Activated CD4-positive, alpha-beta memory T cell treated with anti-CD3 and anti-CD28 coated beads for 36 hours (primary cell): ENCODE data around the gene RBM19. TPM values are rescaled to one million over a fixed set of nuclear protein-coding genes. Genes with fewer than 3 reads are reported as not detected.
"Not testable (repeated sequence)": the region's sequence is repeated elsewhere in the genome, so short reads cannot be mapped to it uniquely, and the experiment has no call there.

ENCODE experiments used
- CTCF ChIA-PET: fragments of 350-600 bp; sonication (Branson Sonifier 250); formaldehyde crosslinking; loops from one replicate; lab custom pipeline; 2021; ENCODE audit warnings: antibody characterized with exemption, inconsistent platforms; lab: Charles Lee
- POLR2A ChIA-PET: fragments of 350-600 bp; sonication (Branson Sonifier 250); formaldehyde crosslinking; loops from one replicate; lab custom pipeline; 2021; ENCODE audit warnings: antibody characterized with exemption; lab: Charles Lee
- DNase-seq: peaks from one replicate; pipeline ENCODE4 v3.0.0-alpha.2; 2020
- H3K27ac Mint-ChIP-seq: one replicate; pipeline ENCODE4 v1.8.0; 2021; ENCODE audit warnings: mixed read lengths
- H3K27me3 Mint-ChIP-seq: one replicate; pipeline ENCODE4 v1.8.0; 2021; ENCODE audit warnings: mixed read lengths
- H3K36me3 Mint-ChIP-seq: one replicate; pipeline ENCODE4 v1.8.0; 2021; ENCODE audit warnings: mixed read lengths
- H3K4me1 Mint-ChIP-seq: one replicate; pipeline ENCODE4 v1.8.0; 2021; ENCODE audit warnings: low read depth, mixed read lengths
- H3K4me3 Mint-ChIP-seq: one replicate; pipeline ENCODE4 v1.8.0; 2021; ENCODE audit warnings: mild to moderate bottlenecking, mixed read lengths
- H3K9me3 Mint-ChIP-seq: one replicate; pipeline ENCODE4 v1.8.0; 2021; ENCODE audit warnings: mixed read lengths
- intact Hi-C: fragments of 100-400 bp; cut with micrococcal nuclease; formaldehyde crosslinking; loops from one replicate; pipeline ENCODE4 v1.15.1; 2023
- total RNA-seq, 2 experiments: library from RNA; stranded (reverse); gene quantifications; one replicate each; pipeline ENCODE4 v1.2.3, GENCODE V29; 2021

The RBM19 gene
- total RNA-seq, 2 experiments from 2014 or later, result 69.6 to 74.1 TPM

DNA sequence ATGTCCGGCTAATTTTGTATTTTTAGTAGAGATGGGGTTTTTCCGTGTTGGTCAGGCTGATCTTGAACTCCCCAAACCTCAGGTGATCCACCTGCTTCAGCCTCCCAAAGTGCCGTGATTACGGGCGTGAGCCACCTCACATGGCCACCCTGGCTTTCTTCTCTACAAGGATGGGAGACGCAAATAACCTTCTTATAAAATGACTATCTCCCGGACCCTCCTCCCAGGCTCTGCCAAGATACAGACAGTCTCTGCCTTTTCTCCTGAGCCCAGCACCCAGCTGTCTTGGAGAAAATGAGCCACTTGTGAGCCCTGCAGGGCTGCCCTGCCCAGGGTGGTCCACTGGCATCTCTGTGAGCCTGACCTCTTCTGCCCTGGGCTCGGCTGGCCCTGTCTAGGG, 34.7 kb upstream of the RBM19 start:
- Mint-ChIP-seq H3K4me1 (no peaks in the 10 kb centered on the region), H3K36me3 (no peaks in the 10 kb centered on the region), H3K9me3 (no peaks in the 10 kb centered on the region), H3K27me3 (peaks cover 8% of the 10 kb centered on the region), H3K4me3 (no peak overlapping the region), H3K27ac (no peak overlapping the region)
- intact Hi-C loops, result no loop called here
- DNase-seq, result no peak
- ChIA-PET CTCF (no interaction called here), POLR2A (no interaction called here)

DNA sequence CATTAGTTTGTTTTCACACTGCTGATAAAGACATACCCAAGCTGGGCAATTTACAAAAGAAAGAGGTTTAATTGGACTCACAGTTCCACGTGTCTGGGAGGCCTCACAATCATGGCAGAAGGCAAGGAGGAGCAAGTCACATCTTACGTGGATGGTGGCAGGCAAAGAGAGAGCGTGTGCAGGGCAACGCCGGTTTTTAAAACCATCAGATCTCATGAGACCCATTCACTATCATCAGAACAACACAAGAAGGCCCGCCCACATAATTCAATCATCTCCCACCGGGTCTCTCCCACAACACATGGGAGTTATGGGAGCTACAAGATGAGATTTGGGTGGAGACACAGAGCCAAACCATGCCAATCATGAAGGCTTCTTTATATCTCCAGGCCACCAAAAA, 34.1 kb upstream of the RBM19 start:
- CTCF ChIA-PET, DNase-seq, H3K4me1 Mint-ChIP-seq, H3K4me3 Mint-ChIP-seq, H3K27me3 Mint-ChIP-seq, intact Hi-C loops, H3K27ac Mint-ChIP-seq, H3K9me3 Mint-ChIP-seq, POLR2A ChIA-PET, H3K36me3 Mint-ChIP-seq: not testable (repeated sequence)

DNA sequence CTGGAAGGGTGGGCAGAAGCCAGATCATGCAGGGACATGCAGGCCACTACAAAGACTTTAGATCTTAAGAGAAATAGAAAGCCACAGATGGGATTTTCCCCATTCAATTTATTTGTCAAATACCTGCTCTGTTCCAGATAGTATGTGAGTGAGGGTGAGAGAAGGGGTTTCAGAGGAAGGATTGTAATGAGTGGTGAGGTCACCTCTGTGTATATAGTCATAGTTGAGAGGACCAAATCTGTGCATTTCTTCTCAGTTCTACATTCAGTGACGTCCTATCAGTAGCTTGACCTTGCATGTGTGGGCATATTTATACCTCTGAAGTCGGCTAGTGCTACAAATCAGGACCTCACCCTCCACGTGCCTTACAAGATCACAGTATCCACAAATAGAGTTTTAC, 31.2 kb upstream of the RBM19 start:
- DNase-seq, result no peak

DNA sequence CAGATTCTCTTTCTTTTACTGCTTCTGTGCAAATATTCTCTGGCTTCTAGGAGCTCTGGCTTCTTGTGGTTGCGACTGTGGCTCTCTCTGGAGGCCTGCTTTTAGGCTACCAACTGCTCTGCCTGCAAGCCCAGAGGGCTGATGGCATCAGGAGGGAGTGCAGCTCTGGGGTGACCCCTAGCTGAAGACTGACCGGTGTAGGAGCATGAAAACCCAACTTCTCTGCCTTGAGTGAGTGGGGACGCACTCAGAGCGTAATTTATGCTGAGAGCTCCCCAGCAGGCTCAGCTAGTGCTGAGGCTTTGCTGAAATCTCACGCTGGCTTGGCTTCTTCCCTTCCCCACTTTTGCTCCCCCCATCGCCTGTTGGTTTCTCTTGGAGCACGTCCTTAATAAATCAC, 29.9 kb upstream of the RBM19 start:
- no peak for DNase-seq
- POLR2A ChIA-PET, result no interaction called here
- H3K9me3 Mint-ChIP-seq, result no peaks in the 10 kb centered on the region
- H3K27ac Mint-ChIP-seq, result no peak overlapping the region
- peaks cover 17% of the 10 kb centered on the region for H3K27me3 Mint-ChIP-seq
- H3K36me3 Mint-ChIP-seq, result no peaks in the 10 kb centered on the region
- H3K4me3 Mint-ChIP-seq, result no peak overlapping the region
- CTCF ChIA-PET, result interaction anchor here (0.8 to 1.7 kb wide), 3 partner anchors 14 to 17 kb away, joined by 3 to 7 read pairs (median 5); no protein-coding TSS in a partner anchor
- intact Hi-C loops, result no loop called here
- H3K4me1 Mint-ChIP-seq, result no peaks in the 10 kb centered on the region

More for the DNA sequence above, 31.2 kb upstream of the RBM19 start:
- H3K27ac Mint-ChIP-seq, result no peak overlapping the region
- H3K9me3 Mint-ChIP-seq, result no peaks in the 10 kb centered on the region
- intact Hi-C loops, result no loop called here
- H3K4me3 Mint-ChIP-seq, result no peak overlapping the region
- no peaks in the 10 kb centered on the region for H3K4me1 Mint-ChIP-seq
- CTCF ChIA-PET, result interaction anchor here (2.5 kb wide), 1 partner anchor 17 kb away, joined by 12 read pairs; no protein-coding TSS in a partner anchor
- POLR2A ChIA-PET, result no interaction called here
- peaks cover 10% of the 10 kb centered on the region for H3K27me3 Mint-ChIP-seq
- H3K36me3 Mint-ChIP-seq, result no peaks in the 10 kb centered on the region

DNA sequence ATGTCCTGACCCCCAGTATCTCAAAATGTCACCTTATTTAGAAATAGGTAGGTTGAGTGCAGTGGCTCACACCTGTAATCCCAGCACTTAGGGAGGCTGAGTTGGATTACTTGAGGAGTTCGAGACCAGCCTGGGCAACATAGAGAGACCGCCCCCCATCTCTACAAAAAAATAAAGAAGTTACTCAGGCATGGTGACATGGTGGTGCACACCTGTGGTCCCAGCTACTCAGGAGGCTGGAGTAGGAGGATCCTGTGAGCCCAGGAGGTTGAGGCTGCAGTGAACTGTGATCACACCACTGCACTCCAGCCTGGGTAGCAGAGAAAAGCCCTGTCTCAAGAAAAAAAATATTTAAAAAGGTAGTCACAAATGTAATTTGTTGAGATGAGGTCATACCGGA, 27.9 kb upstream of the RBM19 start:
- DNase-seq, result no peak
- no peaks in the 10 kb centered on the region for H3K9me3 Mint-ChIP-seq
- no peaks in the 10 kb centered on the region for H3K4me1 Mint-ChIP-seq
- ChIA-PET CTCF (no interaction called here), POLR2A (no interaction called here)
- H3K27me3 Mint-ChIP-seq, result peaks cover 22% of the 10 kb centered on the region
- H3K4me3 Mint-ChIP-seq, result no peak overlapping the region
- no peak overlapping the region for H3K27ac Mint-ChIP-seq
- intact Hi-C loops, result no loop called here
- H3K36me3 Mint-ChIP-seq, result no peaks in the 10 kb centered on the region

DNA sequence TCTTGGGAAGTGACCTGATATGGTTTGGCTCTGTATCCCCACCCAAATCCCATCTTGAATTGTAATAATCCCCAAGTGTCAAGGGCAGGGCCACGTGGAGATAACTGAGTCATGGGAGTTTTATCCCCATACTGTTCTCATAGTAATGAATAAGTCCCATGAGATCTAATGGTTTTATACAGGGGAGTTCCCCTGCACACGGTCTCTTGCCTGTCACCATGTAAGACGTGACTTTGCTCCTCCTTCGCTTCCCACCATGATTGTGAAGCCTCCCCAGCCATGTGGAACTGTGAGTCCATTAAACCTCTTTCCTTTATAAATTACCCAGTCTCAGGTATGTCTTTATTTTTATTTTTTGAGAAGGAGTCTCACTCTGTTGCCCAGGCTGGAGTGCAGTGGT, 26.6 kb upstream of the RBM19 start:
- peaks cover 22% of the 10 kb centered on the region for H3K27me3 Mint-ChIP-seq
- CTCF ChIA-PET, POLR2A ChIA-PET, intact Hi-C loops, DNase-seq, H3K4me1 Mint-ChIP-seq, H3K9me3 Mint-ChIP-seq, H3K36me3 Mint-ChIP-seq, H3K4me3 Mint-ChIP-seq, H3K27ac Mint-ChIP-seq: not testable (repeated sequence)

DNA sequence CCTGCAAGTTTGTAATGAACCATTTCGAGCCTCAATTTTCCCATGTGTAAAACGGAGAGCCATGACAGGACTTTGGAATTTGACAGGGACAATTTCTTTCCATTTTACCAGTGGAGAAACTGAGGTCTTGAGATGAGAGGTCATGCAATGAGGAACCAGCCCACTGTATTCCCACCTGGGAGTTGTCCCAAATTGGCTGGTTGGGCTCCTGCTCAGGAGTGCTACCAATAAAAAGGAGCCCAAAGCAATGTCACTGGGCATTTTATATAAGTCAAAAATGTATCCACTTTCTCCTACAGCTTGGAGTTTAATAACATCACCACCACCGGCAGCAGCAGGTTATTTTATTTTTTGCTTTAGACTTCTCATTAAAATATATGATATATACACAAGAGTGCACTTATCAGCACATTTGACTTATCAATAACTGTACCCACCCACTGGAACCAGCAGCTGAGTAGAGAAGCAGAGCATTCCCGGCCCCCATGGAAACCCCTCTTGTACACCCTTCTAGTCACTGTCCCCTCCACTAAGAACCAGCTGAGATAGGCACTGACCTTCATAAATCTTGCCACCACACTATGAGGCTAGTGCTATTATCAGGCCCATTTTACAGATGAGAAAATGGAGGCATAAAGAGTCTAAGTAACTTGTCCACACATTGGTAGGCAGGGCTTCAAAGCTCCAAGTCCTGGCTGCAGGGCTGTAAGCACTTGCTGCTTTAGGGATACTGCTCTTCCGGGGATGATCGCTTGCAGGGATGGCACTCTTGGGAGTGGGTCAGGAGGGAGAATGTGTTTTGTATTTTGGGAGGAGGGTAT, 25.3 kb upstream of the RBM19 start:
- Mint-ChIP-seq H3K9me3 (no peaks in the 10 kb centered on the region), H3K36me3 (no peaks in the 10 kb centered on the region), H3K27me3 (peaks cover 21% of the 10 kb centered on the region), H3K27ac (no peak overlapping the region), H3K4me1 (no peaks in the 10 kb centered on the region), H3K4me3 (no peak overlapping the region)
- ChIA-PET POLR2A (no interaction called here), CTCF (interaction anchor here (2.1 kb wide), 1 partner anchor 11 kb away, joined by 8 read pairs; no protein-coding TSS in a partner anchor)
- intact Hi-C loops, result no loop called here
- no peak for DNase-seq

DNA sequence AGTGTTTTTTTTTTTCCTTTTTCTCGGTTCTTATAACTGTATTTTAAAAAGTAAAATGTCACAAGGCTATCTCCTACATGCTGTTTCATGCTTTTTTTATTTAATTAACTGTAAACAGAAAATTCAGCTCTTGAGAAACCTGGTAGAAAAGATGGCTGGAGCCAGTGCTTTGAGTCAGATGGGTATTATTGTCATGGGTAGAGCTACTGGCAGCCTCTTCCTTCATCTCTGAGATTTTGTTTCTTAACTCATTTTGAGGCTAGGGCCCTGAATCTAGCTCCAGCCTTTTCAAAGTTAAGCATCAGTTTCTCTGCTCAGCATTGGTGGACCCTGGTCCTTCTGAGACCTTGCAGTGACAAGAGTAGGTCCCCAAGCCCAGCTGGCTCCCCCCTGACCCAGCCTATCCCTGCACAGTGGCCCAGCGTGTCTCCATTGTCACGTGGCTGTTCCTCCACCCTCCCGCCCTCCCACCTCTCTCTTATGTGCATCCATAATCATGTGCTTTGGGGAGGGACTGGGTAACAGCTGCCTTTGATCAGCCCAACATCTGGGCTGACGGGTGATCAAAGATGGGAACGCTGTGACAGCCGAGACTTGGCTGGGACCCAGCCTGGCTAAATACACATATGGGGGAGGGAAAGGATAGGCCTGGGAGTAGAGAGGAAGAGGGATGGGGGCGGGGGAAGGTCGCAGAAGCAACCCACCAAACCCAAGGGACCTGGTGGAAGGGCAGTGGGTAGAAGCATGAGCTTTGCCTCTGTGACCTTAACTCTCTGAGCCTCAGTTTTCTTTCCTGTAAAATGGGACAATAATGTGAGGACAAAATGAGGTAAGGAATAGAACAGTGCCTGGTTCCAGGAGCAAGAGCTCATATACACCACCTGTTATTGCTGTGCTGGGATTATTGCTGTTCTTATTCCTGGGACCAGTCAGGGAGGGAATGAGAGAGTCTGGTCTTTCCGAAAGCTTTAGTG, 24.4 kb upstream of the RBM19 start:
- no peak for DNase-seq
- peaks cover 20% of the 10 kb centered on the region for H3K27me3 Mint-ChIP-seq
- no peak overlapping the region for H3K27ac Mint-ChIP-seq
- H3K9me3 Mint-ChIP-seq, result no peaks in the 10 kb centered on the region
- no peak overlapping the region for H3K4me3 Mint-ChIP-seq
- H3K4me1 Mint-ChIP-seq, result no peaks in the 10 kb centered on the region
- intact Hi-C loops, result no loop called here
- ChIA-PET CTCF (interaction anchor here (2.1 kb wide), 1 partner anchor 10 kb away, joined by 8 read pairs; no protein-coding TSS in a partner anchor), POLR2A (no interaction called here)
- no peaks in the 10 kb centered on the region for H3K36me3 Mint-ChIP-seq

DNA sequence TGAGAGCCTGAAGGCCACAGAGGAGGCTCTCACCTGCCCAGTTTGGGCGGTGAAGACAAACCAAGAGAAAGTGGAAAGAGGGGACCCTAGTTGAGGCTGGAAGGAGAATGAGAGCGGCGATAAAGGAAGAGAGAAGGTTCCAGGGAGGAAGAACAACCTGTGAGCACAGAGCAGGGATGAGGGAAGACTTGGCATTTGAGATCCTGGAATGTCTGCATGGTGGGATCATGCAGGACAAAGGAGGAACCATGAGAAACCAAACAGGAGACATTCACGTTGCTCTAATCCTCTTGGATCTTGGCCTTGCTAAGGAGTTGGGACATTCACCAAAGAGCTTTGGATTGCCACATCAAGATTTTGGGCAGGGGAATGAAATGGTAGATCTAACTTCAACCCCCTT, 22.9 kb upstream of the RBM19 start:
- no peaks in the 10 kb centered on the region for H3K4me1 Mint-ChIP-seq
- H3K9me3 Mint-ChIP-seq, result no peaks in the 10 kb centered on the region
- POLR2A ChIA-PET, result no interaction called here
- H3K27ac Mint-ChIP-seq, result no peak overlapping the region
- CTCF ChIA-PET, result no interaction called here
- peaks cover 20% of the 10 kb centered on the region for H3K27me3 Mint-ChIP-seq
- intact Hi-C loops, result no loop called here
- DNase-seq, result no peak
- no peak overlapping the region for H3K4me3 Mint-ChIP-seq
- no peaks in the 10 kb centered on the region for H3K36me3 Mint-ChIP-seq

DNA sequence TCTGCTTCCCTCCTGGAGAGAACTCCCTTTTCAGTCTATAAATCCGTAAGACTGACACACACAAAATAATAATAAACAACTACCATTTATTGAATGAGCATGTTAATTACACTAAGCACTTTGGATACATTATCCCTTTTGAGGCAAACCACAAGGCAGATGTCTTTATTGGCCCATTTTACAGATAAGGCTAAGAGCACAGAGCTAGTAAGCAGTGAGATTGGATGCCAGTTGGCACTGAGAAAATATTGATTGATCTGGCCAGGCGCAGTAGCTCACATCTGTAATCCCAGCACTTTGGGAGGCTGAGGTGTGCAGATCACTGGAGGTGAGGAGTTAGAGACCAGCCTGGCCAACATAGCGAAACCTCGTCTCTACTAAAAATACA, 21.9 kb upstream of the RBM19 start:
- intact Hi-C loops, result no loop called here
- Mint-ChIP-seq H3K4me3 (no peak overlapping the region), H3K36me3 (no peaks in the 10 kb centered on the region), H3K4me1 (no peaks in the 10 kb centered on the region), H3K27ac (no peak overlapping the region), H3K27me3 (peaks cover 15% of the 10 kb centered on the region), H3K9me3 (no peaks in the 10 kb centered on the region)
- ChIA-PET POLR2A (no interaction called here), CTCF (no interaction called here)
- DNase-seq, result no peak

DNA sequence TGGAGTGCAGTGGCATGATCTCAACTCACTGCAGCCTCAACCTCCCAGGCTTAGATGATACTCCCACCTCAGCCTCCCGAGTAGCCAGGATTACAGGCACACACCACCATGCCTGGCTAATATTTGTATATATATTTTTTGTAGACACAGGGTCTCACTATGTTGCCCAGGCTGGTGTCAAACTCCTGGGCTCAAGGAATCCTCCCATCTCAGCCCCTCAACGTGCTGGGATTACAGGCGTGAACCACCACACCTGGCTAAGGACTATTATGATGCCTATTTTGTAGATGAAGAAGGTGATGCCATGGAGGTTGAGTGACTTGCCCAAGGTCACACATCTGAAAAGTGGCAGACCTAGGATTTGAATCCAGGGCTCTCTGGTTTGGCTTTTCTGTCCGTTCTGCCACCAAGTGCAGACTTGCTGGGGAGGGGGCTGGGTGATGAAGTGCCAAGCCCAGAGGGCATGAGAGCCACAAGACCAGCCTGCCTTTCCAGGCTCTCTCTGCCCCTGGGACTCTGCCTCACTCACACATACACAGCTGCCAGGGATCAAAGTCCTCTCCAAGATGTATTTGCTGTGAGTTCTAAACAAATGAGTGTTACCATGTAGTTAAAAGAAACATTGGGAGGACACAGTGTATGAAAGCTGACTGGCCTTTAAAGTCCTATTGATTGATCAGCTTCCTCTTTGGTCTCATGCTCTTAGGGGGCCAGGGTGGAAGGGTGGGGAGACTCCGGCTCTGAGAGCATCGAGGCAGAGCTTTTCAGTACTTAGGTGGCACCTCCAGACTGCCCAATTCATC, 21.3 kb upstream of the RBM19 start:
- no peaks in the 10 kb centered on the region for H3K9me3 Mint-ChIP-seq
- CTCF ChIA-PET, result no interaction called here

DNA sequence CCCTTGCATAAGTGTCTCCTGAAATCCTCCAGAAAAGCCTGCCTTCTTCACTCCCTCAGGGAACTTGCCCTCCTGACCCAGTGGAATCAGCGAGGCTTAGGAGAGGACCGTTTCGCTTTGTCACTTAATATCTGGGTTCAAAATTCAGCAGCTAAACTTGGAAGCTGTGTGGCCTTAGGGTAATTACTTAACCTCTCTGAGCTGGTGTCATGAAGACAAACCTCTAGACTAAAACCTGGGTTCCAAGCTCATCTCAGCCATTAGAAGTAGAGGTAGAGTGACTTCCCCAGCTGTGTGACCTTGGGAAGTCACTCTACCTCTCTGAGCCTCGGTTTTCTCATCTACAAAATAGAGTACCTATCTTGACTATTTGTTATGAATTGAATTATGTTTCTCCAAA, 18.3 kb upstream of the RBM19 start:
- intact Hi-C loops, result no loop called here
- POLR2A ChIA-PET, result no interaction called here
- CTCF ChIA-PET, result no interaction called here

More for the DNA sequence above, 21.3 kb upstream of the RBM19 start:
- DNase-seq, result no peak
- H3K4me1 Mint-ChIP-seq, result no peaks in the 10 kb centered on the region
- no peak overlapping the region for H3K27ac Mint-ChIP-seq
- peaks cover 15% of the 10 kb centered on the region for H3K27me3 Mint-ChIP-seq
- no peaks in the 10 kb centered on the region for H3K36me3 Mint-ChIP-seq
- intact Hi-C loops, result no loop called here
- POLR2A ChIA-PET, result no interaction called here
- no peak overlapping the region for H3K4me3 Mint-ChIP-seq

More for the DNA sequence above, 18.3 kb upstream of the RBM19 start:
- no peak for DNase-seq
- no peaks in the 10 kb centered on the region for H3K4me1 Mint-ChIP-seq
- peaks cover 9% of the 10 kb centered on the region for H3K27me3 Mint-ChIP-seq
- no peak overlapping the region for H3K4me3 Mint-ChIP-seq
- no peak overlapping the region for H3K27ac Mint-ChIP-seq
- H3K36me3 Mint-ChIP-seq, result no peaks in the 10 kb centered on the region
- no peaks in the 10 kb centered on the region for H3K9me3 Mint-ChIP-seq
